NCI-H82 (cell line): Measurements from ENCODE around the gene OTOS.

ENCODE experiments used
- DNase-seq: peaks from one replicate; lab custom pipeline; 2025; lab: John Stamatoyannopoulos, UW

Gene OTOS

GRCh38 chr2:240167588-240167880, 27.1 kb upstream of the OTOS start:
- no peak for DNase-seq

GRCh38 chr2:240166761-240167587, 26.5 kb upstream of the OTOS start:
- DNase-seq: no peak

- no peak for DNase-seq
These were observed 25.7 kb upstream of the OTOS start for GRCh38 chr2:240166191-240166590.

GRCh38 chr2:240165661-240166060, 25.2 kb upstream of the OTOS start:
- DNase-seq: no peak

GRCh38 chr2:240165034-240165433, 24.6 kb upstream of the OTOS start:
- DNase-seq: no peak

GRCh38 chr2:240164586-240164985, 24.1 kb upstream of the OTOS start:
- no peak for DNase-seq

- no peak for DNase-seq
These were observed 23.6 kb upstream of the OTOS start for GRCh38 chr2:240163844-240164574.

GRCh38 chr2:240162939-240163714, 22.7 kb upstream of the OTOS start:
- no peak for DNase-seq

GRCh38 chr2:240162531-240162930, 22.1 kb upstream of the OTOS start:
- DNase-seq: no peak

- DNase-seq: no peak
These were observed 21.6 kb upstream of the OTOS start for GRCh38 chr2:240162032-240162431.

- no peak for DNase-seq
These were observed 20.8 kb upstream of the OTOS start for GRCh38 chr2:240161087-240161750.

GRCh38 chr2:240160291-240161086, 20.0 kb upstream of the OTOS start:
- DNase-seq: no peak

- peak; percentile 15 for DNase-seq
These were observed 18.9 kb upstream of the OTOS start for GRCh38 chr2:240159251-240159839.

GRCh38 chr2:240157147-240157470, 16.7 kb upstream of the OTOS start:
- DNase-seq: no peak

- DNase-seq: no peak
These were observed 16.1 kb upstream of the OTOS start for GRCh38 chr2:240156435-240157146.

GRCh38 chr2:240155745-240156390, 15.4 kb upstream of the OTOS start:
- DNase-seq: no peak

- DNase-seq: no peak
These were observed 14.7 kb upstream of the OTOS start for GRCh38 chr2:240155048-240155744.

- DNase-seq: no peak
These were observed 14.1 kb upstream of the OTOS start for GRCh38 chr2:240154606-240155005.

- DNase-seq: no peak
These were observed 13.0 kb upstream of the OTOS start for GRCh38 chr2:240153418-240153817.
